ENCODE data around the gene GPR62.
A peak's percentile ranks its signal among the peaks of the same experiment; 100 is the strongest.

GPR62 gene

GRCh38 chr3:51938780-51939425 is 16.3 kb upstream of the GPR62 start:
- DNase-seq: no peak

GRCh38 chr3:51940648-51941462 is 14.3 kb upstream of the GPR62 start:
- no peak for DNase-seq

GRCh38 chr3:51941463-51941797 is 13.8 kb upstream of the GPR62 start:
- DNase-seq: no peak

- peak; percentile 100 for DNase-seq
Observed at GRCh38 chr3:51941798-51942602, 13.2 kb upstream of the GPR62 start, which contains the start of the genes PARP3 and RRP9. TSS of gene PARP3 (plus strand) at chr3:51942363. CDS start at chr3:51943356, 993 bp downstream. TSS of gene RRP9 (minus strand) at chr3:51941904. CDS start at chr3:51941867, 37 bp downstream.

- peak; percentile 52 to 63 for DNase-seq
Observed at GRCh38 chr3:51942603-51943450, 12.4 kb upstream of the GPR62 start.

- no peak for DNase-seq
Observed at GRCh38 chr3:51943451-51944391, 11.5 kb upstream of the GPR62 start.

GRCh38 chr3:51944451-51945021 is 10.6 kb upstream of the GPR62 start:
- no peak for DNase-seq

GRCh38 chr3:51945031-51945840 is 9.9 kb upstream of the GPR62 start:
- DNase-seq: no peak

GRCh38 chr3:51945926-51946705 is 9.1 kb upstream of the GPR62 start:
- DNase-seq: no peak

GRCh38 chr3:51946796-51947195 is 8.4 kb upstream of the GPR62 start:
- DNase-seq: no peak

GRCh38 chr3:51947215-51947900 is 7.8 kb upstream of the GPR62 start:
- DNase-seq: no peak

GRCh38 chr3:51948016-51948580 is 7.1 kb upstream of the GPR62 start:
- no peak for DNase-seq

GRCh38 chr3:51949121-51949520 is 6.1 kb upstream of the GPR62 start:
- DNase-seq: no peak

GRCh38 chr3:51950899-51951298 is 4.3 kb upstream of the GPR62 start:
- DNase-seq: no peak

GRCh38 chr3:51953445-51953844 is 1.7 kb upstream of the GPR62 start:
- DNase-seq: no peak

- DNase-seq: no peak
Observed at GRCh38 chr3:51954105-51954504, 1.1 kb upstream of the GPR62 start.

- DNase-seq: no peak
Observed at GRCh38 chr3:51954713-51955112, 468 bp upstream of the GPR62 start.
